DND-41 (cell line): ENCODE results near the gene MAPK7.

Source experiments
- ATAC-seq: fragments of 200-7000 bp; cut with Tn5 transposase; 3 replicates; pipeline ENCODE4 v1.9.1; 2021; ENCODE audit warnings: low read depth; ENCODE audit not compliant: insufficient read depth
- DNase-seq: peaks from one replicate; pipeline ENCODE4 v3.0.0-alpha.2; 2020
- H2AFZ ChIP-seq: 2 replicates; pipeline ENCODE4 v1.6.0; 2012; ENCODE audit warnings: low read depth, low read length
- H3K27ac ChIP-seq: 2 replicates; pipeline ENCODE4 v1.5.1; 2012; ENCODE audit warnings: low read length, inconsistent platforms
- H3K27me3 ChIP-seq: fragments of 200-600 bp; sonication (generic); 2 replicates; pipeline ENCODE4 v1.6.0; 2012; ENCODE audit warnings: low read length, mild to moderate bottlenecking, inconsistent platforms; ENCODE audit not compliant: insufficient read depth, poor library complexity
- H3K36me3 ChIP-seq: 2 replicates; pipeline ENCODE4 v1.5.1; 2012; ENCODE audit warnings: low read length, inconsistent platforms; ENCODE audit not compliant: insufficient read depth
- H3K4me1 ChIP-seq: 2 replicates; pipeline ENCODE4 v1.5.1; 2012; ENCODE audit warnings: mild to moderate bottlenecking, low read length; ENCODE audit not compliant: insufficient read depth
- H3K4me2 ChIP-seq: 2 replicates; pipeline ENCODE4 v1.6.0; 2012; ENCODE audit warnings: mild to moderate bottlenecking, moderate library complexity, low read length, inconsistent platforms; ENCODE audit not compliant: insufficient read depth
- H3K4me3 ChIP-seq, 2 experiments: fragments of 200-600 bp in 1 of 2; shearing (Covaris generic) in 1 of 2; 2 replicates each; pipeline ENCODE4 v1.5.1; 2012 to 2016; ENCODE audit warnings: inconsistent platforms in 2 of 2, low read length in 2 of 2, mild to moderate bottlenecking in 2 of 2, low read depth in 1 of 2, moderate library complexity in 1 of 2
- H3K79me2 ChIP-seq: 2 replicates; pipeline ENCODE4 v1.6.0; 2012; ENCODE audit warnings: low read length, inconsistent platforms; ENCODE audit not compliant: insufficient read depth
- H3K9ac ChIP-seq: 2 replicates; pipeline ENCODE4 v1.6.0; 2012; ENCODE audit warnings: low read depth, mild to moderate bottlenecking, inconsistent platforms, low read length, moderate library complexity
- H3K9me3 ChIP-seq: 2 replicates; pipeline ENCODE4 v1.5.1; 2012; ENCODE audit warnings: low read length, moderate library complexity, mild to moderate bottlenecking, inconsistent platforms; ENCODE audit not compliant: insufficient read depth, severe bottlenecking
- H4K20me1 ChIP-seq: 2 replicates; pipeline ENCODE4 v1.6.0; 2012; ENCODE audit warnings: low read length; ENCODE audit not compliant: insufficient read depth
- EZH2 ChIP-seq: IDR thresholded peaks from 3 replicates; pipeline ENCODE4 v1.6.1; 2012; ENCODE audit warnings: borderline replicate concordance, low read depth, mild to moderate bottlenecking, moderate library complexity, low read length, inconsistent platforms; ENCODE audit not compliant: severe bottlenecking
- TF ChIP-seq, protein P1 (sequence below): IDR thresholded peaks from 2 replicates; pipeline ENCODE4 v1.5.1; 2012; ENCODE audit warnings: borderline replicate concordance, low read length, moderate library complexity, mild to moderate bottlenecking; ENCODE audit not compliant: poor library complexity, severe bottlenecking; ENCODE audit errors: extremely low read depth

MAPK7 gene

GRCh38 chr17:19366637-19366972 is 11.7 kb upstream of the MAPK7 start:
- ATAC-seq (no peak), DNase-seq (no peak)
- Histone ChIP-seq H3K27ac (no peak overlapping the region), H4K20me1 (peaks cover 2% of the 10 kb centered on the region; the same call in 1 of the 2 replicates), H3K9me3 (no peaks in the 10 kb centered on the region), H3K4me3 (no peak overlapping the region), H3K4me1 (peaks cover 17% of the 10 kb centered on the region), H3K4me2 (no peak overlapping the region), H3K79me2 (no peaks in the 10 kb centered on the region), H3K36me3 (no peaks in the 10 kb centered on the region), H2AFZ (no peak overlapping the region), H3K9ac (no peak overlapping the region), H3K27me3 (no peaks in the 10 kb centered on the region)
- TF ChIP-seq, protein P1, sequence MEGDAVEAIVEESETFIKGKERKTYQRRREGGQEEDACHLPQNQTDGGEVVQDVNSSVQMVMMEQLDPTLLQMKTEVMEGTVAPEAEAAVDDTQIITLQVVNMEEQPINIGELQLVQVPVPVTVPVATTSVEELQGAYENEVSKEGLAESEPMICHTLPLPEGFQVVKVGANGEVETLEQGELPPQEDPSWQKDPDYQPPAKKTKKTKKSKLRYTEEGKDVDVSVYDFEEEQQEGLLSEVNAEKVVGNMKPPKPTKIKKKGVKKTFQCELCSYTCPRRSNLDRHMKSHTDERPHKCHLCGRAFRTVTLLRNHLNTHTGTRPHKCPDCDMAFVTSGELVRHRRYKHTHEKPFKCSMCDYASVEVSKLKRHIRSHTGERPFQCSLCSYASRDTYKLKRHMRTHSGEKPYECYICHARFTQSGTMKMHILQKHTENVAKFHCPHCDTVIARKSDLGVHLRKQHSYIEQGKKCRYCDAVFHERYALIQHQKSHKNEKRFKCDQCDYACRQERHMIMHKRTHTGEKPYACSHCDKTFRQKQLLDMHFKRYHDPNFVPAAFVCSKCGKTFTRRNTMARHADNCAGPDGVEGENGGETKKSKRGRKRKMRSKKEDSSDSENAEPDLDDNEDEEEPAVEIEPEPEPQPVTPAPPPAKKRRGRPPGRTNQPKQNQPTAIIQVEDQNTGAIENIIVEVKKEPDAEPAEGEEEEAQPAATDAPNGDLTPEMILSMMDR = no peak

- no peaks in the 10 kb centered on the region for H3K79me2 ChIP-seq
- DNase-seq (no peak), ATAC-seq (no peak)
- peaks cover 2% of the 10 kb centered on the region for H3K4me1 ChIP-seq
- H4K20me1 ChIP-seq = peaks cover 2% of the 10 kb centered on the region; the same call in 1 of the 2 replicates
- no peak overlapping the region for H3K9ac ChIP-seq
- no peaks in the 10 kb centered on the region for H3K27me3 ChIP-seq
- no peaks in the 10 kb centered on the region for H3K36me3 ChIP-seq
- no peak overlapping the region for H3K4me2 ChIP-seq
- H3K9me3 ChIP-seq = no peaks in the 10 kb centered on the region
- TF ChIP-seq, protein P1 = no peak
- no peak for TF ChIP-seq EZH2
- H3K4me3 ChIP-seq = no peak overlapping the region
- H3K27ac ChIP-seq = no peak overlapping the region
- no peak overlapping the region for H2AFZ ChIP-seq
These were observed 10.1 kb upstream of the MAPK7 start for GRCh38 chr17:19368229-19368628.

DNA sequence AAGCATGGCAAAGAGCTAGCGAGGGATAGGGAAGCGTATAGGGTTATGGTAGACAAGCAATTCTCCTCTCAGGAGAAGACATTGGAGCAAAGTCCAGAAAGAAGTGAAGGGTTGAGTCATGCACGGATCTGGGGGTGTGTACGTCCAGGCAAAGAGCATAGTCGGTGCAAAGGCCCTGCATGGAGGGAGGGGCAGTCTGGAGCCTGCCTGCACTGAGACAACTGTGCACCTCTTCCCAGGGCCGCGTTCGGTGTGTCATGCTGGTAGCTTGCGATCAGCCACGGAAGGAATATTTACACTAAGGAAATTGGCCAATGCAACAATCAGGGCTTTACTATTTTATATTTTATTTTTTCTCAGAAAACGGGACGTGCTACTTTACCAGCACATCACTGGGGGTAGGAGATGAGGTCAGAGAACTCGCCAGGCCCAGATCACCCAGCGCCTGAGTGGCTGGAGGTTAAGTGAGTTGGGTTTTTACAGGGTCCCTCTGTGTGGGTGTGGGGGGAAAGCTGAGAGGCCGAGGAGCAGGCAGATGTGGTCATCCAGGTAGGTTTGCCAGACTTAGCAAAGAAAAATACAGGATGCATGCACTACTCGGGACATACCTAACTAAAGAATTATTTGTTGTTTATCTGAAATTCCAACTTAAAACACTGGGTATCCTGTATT is 9.1 kb upstream of the MAPK7 start:
- Histone ChIP-seq H2AFZ (no peak overlapping the region), H3K4me2 (no peak overlapping the region), H3K27me3 (no peaks in the 10 kb centered on the region), H3K79me2 (no peaks in the 10 kb centered on the region), H3K4me3 (no peak overlapping the region), H3K4me1 (no peaks in the 10 kb centered on the region), H4K20me1 (peaks cover 2% of the 10 kb centered on the region; the same call in 1 of the 2 replicates), H3K27ac (no peak overlapping the region), H3K9me3 (no peaks in the 10 kb centered on the region), H3K9ac (no peak overlapping the region), H3K36me3 (no peaks in the 10 kb centered on the region)
- TF ChIP-seq, protein P1 = no peak
- no peak for TF ChIP-seq EZH2
- DNase-seq (no peak), ATAC-seq (no peak)
